IgD-negative memory B cell (primary cell): ENCODE measurements around the gene XPC. TPM values are rescaled to one million over a fixed set of nuclear protein-coding genes. Genes with fewer than 3 reads are reported as not detected.
"Not testable (repeated sequence)": the region's sequence is repeated elsewhere in the genome, so short reads cannot be mapped to it uniquely, and the experiment has no call there.

Experiments
- H3K27ac Mint-ChIP-seq, 3 donors: one replicate each; pipeline ENCODE4 v1.8.0; 2020 to 2022; ENCODE audit warnings: mild to moderate bottlenecking in 3 of 3, mixed read lengths in 3 of 3, moderate library complexity in 1 of 3
- H3K27me3 Mint-ChIP-seq: one replicate; pipeline ENCODE4 v1.8.0; 2021; ENCODE audit warnings: mixed read lengths
- H3K36me3 Mint-ChIP-seq: one replicate; pipeline ENCODE4 v1.8.0; 2020; ENCODE audit warnings: mild to moderate bottlenecking, mixed read lengths
- H3K4me1 Mint-ChIP-seq, 3 donors: one replicate each; pipeline ENCODE4 v1.8.0; 2020 to 2022; ENCODE audit warnings: mixed read lengths in 3 of 3, mild to moderate bottlenecking in 1 of 3
- H3K4me3 Mint-ChIP-seq, 4 donors: one replicate each; pipeline ENCODE4 v1.8.0; 2020 to 2022; ENCODE audit warnings: mild to moderate bottlenecking in 4 of 4, mixed read lengths in 4 of 4, moderate library complexity in 3 of 4
- H3K9me3 Mint-ChIP-seq, 3 donors: one replicate each; pipeline ENCODE4 v1.8.0; 2020 to 2021; ENCODE audit warnings: mixed read lengths in 3 of 3, mild to moderate bottlenecking in 1 of 3
- polyA plus RNA-seq: library from polyadenylated mRNA; unstranded; fragments of 300-500 nt; fragmentation: Illumina TruSeq; gene quantifications from one replicate; pipeline ENCODE4 v1.2.3, GENCODE V29; 2021

Gene XPC
- polyA plus RNA-seq, result 40.6 TPM

- Mint-ChIP-seq H3K27me3 (no peaks in the 10 kb centered on the region), H3K27ac (peak within 1 kb of the TSS; percentile 88 to 100 (median 99)), H3K36me3 (no peaks in the 10 kb centered on the region), H3K4me1 (peaks cover 40 to 55% (median 52%) of the 10 kb centered on the region in 3 donors), H3K9me3 (no peaks in the 10 kb centered on the region), H3K4me3 (peak within 1 kb of the TSS; percentile 85 to 99 (median 98))
These were observed at the start of gene XPC, which contains the start of gene LSM3 for GRCh38 chr3:14178247-14179113. Gene XPC (minus strand): TSS chr3:14178601. CDS start chr3:14178568, 33 bp downstream. Gene LSM3 (plus strand): TSS chr3:14178817. CDS start chr3:14178861, 44 bp downstream.

GRCh38 chr3:14227856-14228255 is 49.5 kb upstream of the XPC start:
- Mint-ChIP-seq H3K9me3 (peaks cover 0 to 3% (median 0%) of the 10 kb centered on the region in 3 donors), H3K27ac (no peak overlapping the region), H3K27me3 (peaks cover 25% of the 10 kb centered on the region), H3K36me3 (peaks cover 2% of the 10 kb centered on the region), H3K4me1 (peaks cover 0 to 10% (median 9%) of the 10 kb centered on the region in 3 donors), H3K4me3 (no peak overlapping the region)

GRCh38 chr3:14226351-14226750 is 48.0 kb upstream of the XPC start:
- not testable (repeated sequence) for H3K27ac Mint-ChIP-seq, H3K4me1 Mint-ChIP-seq, H3K9me3 Mint-ChIP-seq, H3K36me3 Mint-ChIP-seq
- H3K4me3 Mint-ChIP-seq, result peak overlapping the region in 1 of 4 donors; percentile 17
- H3K27me3 Mint-ChIP-seq, result peaks cover 15% of the 10 kb centered on the region

GRCh38 chr3:14225421-14225820 is 47.0 kb upstream of the XPC start:
- peaks cover 5% of the 10 kb centered on the region for H3K36me3 Mint-ChIP-seq
- H3K4me1 Mint-ChIP-seq, result peaks cover 0 to 10% (median 9%) of the 10 kb centered on the region in 3 donors
- H3K4me3 Mint-ChIP-seq, result peak overlapping the region in 2 of 4 donors; percentile 10 to 69
- H3K9me3 Mint-ChIP-seq, result peaks cover 5 to 17% (median 15%) of the 10 kb centered on the region in 3 donors
- no peak overlapping the region for H3K27ac Mint-ChIP-seq
- H3K27me3 Mint-ChIP-seq, result peaks cover 15% of the 10 kb centered on the region

- Mint-ChIP-seq H3K4me1 (peaks cover 0 to 10% (median 5%) of the 10 kb centered on the region in 3 donors), H3K27ac (no peak overlapping the region), H3K9me3 (peaks cover 5 to 19% (median 19%) of the 10 kb centered on the region in 3 donors), H3K36me3 (peaks cover 5% of the 10 kb centered on the region), H3K4me3 (peak overlapping the region in 1 of 4 donors; percentile 10), H3K27me3 (peaks cover 14% of the 10 kb centered on the region)
These were observed 46.5 kb upstream of the XPC start for GRCh38 chr3:14224895-14225294.

- Mint-ChIP-seq H3K27ac (no peak overlapping the region), H3K4me1 (peaks cover 0 to 6% (median 1%) of the 10 kb centered on the region in 3 donors), H3K4me3 (no peak overlapping the region), H3K36me3 (peaks cover 5% of the 10 kb centered on the region), H3K27me3 (peaks cover 10% of the 10 kb centered on the region), H3K9me3 (peaks cover 6 to 21% (median 19%) of the 10 kb centered on the region in 3 donors)
These were observed 45.2 kb upstream of the XPC start for GRCh38 chr3:14223595-14223994.

- H3K27ac Mint-ChIP-seq, result no peak overlapping the region
- H3K4me1 Mint-ChIP-seq, result peaks cover 0 to 6% (median 1%) of the 10 kb centered on the region in 3 donors
- peaks cover 6 to 21% (median 19%) of the 10 kb centered on the region in 3 donors for H3K9me3 Mint-ChIP-seq
- peaks cover 5% of the 10 kb centered on the region for H3K36me3 Mint-ChIP-seq
- peak overlapping the region in 1 of 4 donors; percentile 45 for H3K4me3 Mint-ChIP-seq
- H3K27me3 Mint-ChIP-seq, result peaks cover 8% of the 10 kb centered on the region
These were observed 44.6 kb upstream of the XPC start for GRCh38 chr3:14222900-14223594.

- peaks cover 6 to 21% (median 19%) of the 10 kb centered on the region in 3 donors for H3K9me3 Mint-ChIP-seq
- H3K27me3 Mint-ChIP-seq, result peaks cover 6% of the 10 kb centered on the region
- peak overlapping the region in 1 of 3 donors; percentile 79 for H3K27ac Mint-ChIP-seq
- H3K36me3 Mint-ChIP-seq, result peaks cover 5% of the 10 kb centered on the region
- H3K4me1 Mint-ChIP-seq, result peaks cover 0 to 7% (median 1%) of the 10 kb centered on the region in 3 donors
- no peak overlapping the region for H3K4me3 Mint-ChIP-seq
These were observed 44.1 kb upstream of the XPC start for GRCh38 chr3:14222457-14222856.

- H3K27ac Mint-ChIP-seq, result peak overlapping the region in 2 of 3 donors; percentile 6 to 79
- H3K9me3 Mint-ChIP-seq, result peaks cover 6 to 21% (median 19%) of the 10 kb centered on the region in 3 donors
- H3K36me3 Mint-ChIP-seq, result peaks cover 5% of the 10 kb centered on the region
- no peak overlapping the region for H3K4me3 Mint-ChIP-seq
- H3K4me1 Mint-ChIP-seq, result peaks cover 0 to 8% (median 1%) of the 10 kb centered on the region in 3 donors
- peaks cover 5% of the 10 kb centered on the region for H3K27me3 Mint-ChIP-seq
These were observed 43.5 kb upstream of the XPC start for GRCh38 chr3:14221902-14222301.

- Mint-ChIP-seq H3K27ac (no peak overlapping the region), H3K4me1 (peaks cover 0 to 12% (median 1%) of the 10 kb centered on the region in 3 donors), H3K9me3 (peaks cover 6 to 21% (median 19%) of the 10 kb centered on the region in 3 donors)
These were observed 42.5 kb upstream of the XPC start for GRCh38 chr3:14220933-14221332.

GRCh38 chr3:14218355-14218754 is 40.0 kb upstream of the XPC start:
- H3K36me3 Mint-ChIP-seq, result peaks cover 5% of the 10 kb centered on the region
- H3K27ac Mint-ChIP-seq, result no peak overlapping the region

More at GRCh38 chr3:14220933-14221332, 42.5 kb upstream of the XPC start:
- peaks cover 5% of the 10 kb centered on the region for H3K27me3 Mint-ChIP-seq
- H3K4me3 Mint-ChIP-seq, result no peak overlapping the region
- H3K36me3 Mint-ChIP-seq, result peaks cover 5% of the 10 kb centered on the region

GRCh38 chr3:14216257-14217048 is 38.1 kb upstream of the XPC start:
- H3K9me3 Mint-ChIP-seq, result peaks cover 2 to 12% (median 12%) of the 10 kb centered on the region in 3 donors
- peaks cover 1% of the 10 kb centered on the region for H3K27me3 Mint-ChIP-seq
- peaks cover 0 to 7% (median 1%) of the 10 kb centered on the region in 3 donors for H3K4me1 Mint-ChIP-seq

More at GRCh38 chr3:14218355-14218754, 40.0 kb upstream of the XPC start:
- H3K27me3 Mint-ChIP-seq, result peaks cover 5% of the 10 kb centered on the region
- H3K4me3 Mint-ChIP-seq, result peak overlapping the region in 1 of 4 donors; percentile 46
- peaks cover 0 to 7% (median 1%) of the 10 kb centered on the region in 3 donors for H3K4me1 Mint-ChIP-seq
- H3K9me3 Mint-ChIP-seq, result peaks cover 6 to 21% (median 19%) of the 10 kb centered on the region in 3 donors

GRCh38 chr3:14214764-14215163 is 36.4 kb upstream of the XPC start:
- H3K27me3 Mint-ChIP-seq, result peaks cover 1% of the 10 kb centered on the region
- no peak overlapping the region for H3K4me3 Mint-ChIP-seq
- no peaks in the 10 kb centered on the region for H3K36me3 Mint-ChIP-seq
- H3K4me1 Mint-ChIP-seq, result peaks cover 0 to 7% (median 0%) of the 10 kb centered on the region in 3 donors
- peaks cover 0 to under 1% (median under 1%) of the 10 kb centered on the region in 3 donors for H3K9me3 Mint-ChIP-seq
- H3K27ac Mint-ChIP-seq, result no peak overlapping the region

More at GRCh38 chr3:14216257-14217048, 38.1 kb upstream of the XPC start:
- Mint-ChIP-seq H3K4me3 (peak overlapping the region; percentile 72 to 94 (median 82)), H3K36me3 (peaks cover 3% of the 10 kb centered on the region), H3K27ac (peak overlapping the region; percentile 3 to 97 (median 24))
